Caco-2 (cell line): Measurements from ENCODE around the gene RTP4. TPM values are rescaled to one million over a fixed set of nuclear protein-coding genes. Genes with fewer than 3 reads are reported as not detected.

Experiments
- BruUV-seq: library from RNA; stranded (reverse); fragments of 400-500 nt; replicated peaks from 2 replicates; lab custom pipeline; 2021; lab: Mats Ljungman, UMichigan
- CTCF ChIA-PET: fragments of 300-600 bp; sonication (Branson Sonifier 250); formaldehyde crosslinking; loops from one replicate; lab custom pipeline; 2022; ENCODE audit warnings: antibody characterized with exemption; lab: Charles Lee
- POLR2A ChIA-PET: fragments of 300-600 bp; sonication (Branson Sonifier 250); formaldehyde crosslinking; loops from one replicate; lab custom pipeline; 2022; ENCODE audit warnings: antibody characterized with exemption; lab: Charles Lee
- DNase-seq, 2 experiments: peaks; one replicate each; pipeline versions ENCODE4 v3.0.0 to v3.0.0-alpha.2; 2020 to 2022
- H3K27me3 ChIP-seq: replicated peaks from 2 replicates; pipeline ENCODE4 v1.6.0; 2011; ENCODE audit warnings: low read length; ENCODE audit not compliant: control insufficient read depth, insufficient read depth
- H3K36me3 ChIP-seq: 2 replicates; pipeline ENCODE4 v1.5.1; 2011; ENCODE audit warnings: low read length; ENCODE audit not compliant: control insufficient read depth, insufficient read depth
- H3K4me1 ChIP-seq: fragments of 250-450 bp; sonication (Bioruptor Pico); 2 replicates; pipeline ENCODE4 v1.5.1; 2020; ENCODE audit warnings: mild to moderate bottlenecking
- H3K4me3 ChIP-seq: 2 replicates; pipeline ENCODE4 v1.5.1; 2011; ENCODE audit warnings: low read depth, mild to moderate bottlenecking, control low read depth, low read length
- H3K9me3 ChIP-seq: fragments of 250-450 bp; sonication (Bioruptor Pico); 2 replicates; pipeline ENCODE4 v1.5.1; 2020; ENCODE audit warnings: mild to moderate bottlenecking, moderate library complexity
- H3K27ac Mint-ChIP-seq: one replicate; pipeline ENCODE4 v1.8.0; 2022; ENCODE audit warnings: mixed read lengths; ENCODE audit not compliant: unreplicated experiment
- H3K27me3 Mint-ChIP-seq: one replicate; pipeline ENCODE4 v1.8.0; 2022; ENCODE audit warnings: mixed read lengths; ENCODE audit not compliant: insufficient read depth, unreplicated experiment
- H3K36me3 Mint-ChIP-seq: one replicate; pipeline ENCODE4 v1.8.0; 2022; ENCODE audit warnings: mild to moderate bottlenecking, mixed read lengths; ENCODE audit not compliant: insufficient read depth, unreplicated experiment
- H3K4me1 Mint-ChIP-seq: one replicate; pipeline ENCODE4 v1.8.0; 2022; ENCODE audit warnings: low read depth, mixed read lengths; ENCODE audit not compliant: unreplicated experiment
- H3K4me3 Mint-ChIP-seq: one replicate; pipeline ENCODE4 v1.8.0; 2022; ENCODE audit warnings: mild to moderate bottlenecking, moderate library complexity, mixed read lengths; ENCODE audit not compliant: unreplicated experiment
- H3K9me3 Mint-ChIP-seq: one replicate; pipeline ENCODE4 v1.8.0; 2022; ENCODE audit warnings: mixed read lengths; ENCODE audit not compliant: unreplicated experiment
- intact Hi-C: fragments of 100-400 bp; cut with micrococcal nuclease; formaldehyde crosslinking; loops from one replicate; pipeline ENCODE4 v1.10.0; 2022; ENCODE audit not compliant: unreplicated experiment
- total RNA-seq: library from RNA; stranded (reverse); gene quantifications from 2 replicates; pipeline ENCODE4 v1.2.3, GENCODE V29; 2022
- TF ChIP-seq, protein P1 (sequence below), 2 experiments: fragments of 200-600 bp in 1 of 2; IDR thresholded peaks; 1 replicate in 1 of 2; 2 replicates in 1 of 2; pipeline versions ENCODE4 v1.5.1 to v1.8.0; 2011 to 2022; ENCODE audit warnings: antibody characterized with exemption in 1 of 2, control low read depth in 1 of 2, inconsistent platforms in 1 of 2, low read depth in 1 of 2, low read length in 1 of 2, mild to moderate bottlenecking in 1 of 2, moderate library complexity in 1 of 2; ENCODE audit not compliant: insufficient read depth in 1 of 2, severe bottlenecking in 1 of 2, unreplicated experiment in 1 of 2

Gene RTP4
- total RNA-seq, 1 experiment from 2014 or later, result not detected

- Mint-ChIP-seq H3K4me3 (no peak overlapping the region), H3K27ac (no peak overlapping the region), H3K27me3 (no peaks in the 10 kb centered on the region), H3K4me1 (no peaks in the 10 kb centered on the region), H3K36me3 (no peaks in the 10 kb centered on the region), H3K9me3 (no peaks in the 10 kb centered on the region)
- POLR2A ChIA-PET, result no interaction called here
- intact Hi-C loops, result no loop called here
- CTCF ChIA-PET, result no interaction called here
- TF ChIP-seq, protein P1, sequence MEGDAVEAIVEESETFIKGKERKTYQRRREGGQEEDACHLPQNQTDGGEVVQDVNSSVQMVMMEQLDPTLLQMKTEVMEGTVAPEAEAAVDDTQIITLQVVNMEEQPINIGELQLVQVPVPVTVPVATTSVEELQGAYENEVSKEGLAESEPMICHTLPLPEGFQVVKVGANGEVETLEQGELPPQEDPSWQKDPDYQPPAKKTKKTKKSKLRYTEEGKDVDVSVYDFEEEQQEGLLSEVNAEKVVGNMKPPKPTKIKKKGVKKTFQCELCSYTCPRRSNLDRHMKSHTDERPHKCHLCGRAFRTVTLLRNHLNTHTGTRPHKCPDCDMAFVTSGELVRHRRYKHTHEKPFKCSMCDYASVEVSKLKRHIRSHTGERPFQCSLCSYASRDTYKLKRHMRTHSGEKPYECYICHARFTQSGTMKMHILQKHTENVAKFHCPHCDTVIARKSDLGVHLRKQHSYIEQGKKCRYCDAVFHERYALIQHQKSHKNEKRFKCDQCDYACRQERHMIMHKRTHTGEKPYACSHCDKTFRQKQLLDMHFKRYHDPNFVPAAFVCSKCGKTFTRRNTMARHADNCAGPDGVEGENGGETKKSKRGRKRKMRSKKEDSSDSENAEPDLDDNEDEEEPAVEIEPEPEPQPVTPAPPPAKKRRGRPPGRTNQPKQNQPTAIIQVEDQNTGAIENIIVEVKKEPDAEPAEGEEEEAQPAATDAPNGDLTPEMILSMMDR (IDR thresholded peaks at IDR 0.05; ENCODE audit: insufficient read depth in 1 of 2, low read depth in 1 of 2, low read length in 1 of 2, severe bottlenecking in 1 of 2, unreplicated experiment in 1 of 2), result no peak
- no peaks in the 10 kb centered on the region for H3K9me3 ChIP-seq
- no peaks in the 10 kb centered on the region for H3K27me3 ChIP-seq
- H3K4me1 ChIP-seq, result no peaks in the 10 kb centered on the region
- DNase-seq, result no peak
- no peaks in the 10 kb centered on the region for H3K36me3 ChIP-seq
- BruUV-seq, result no TSS peak
- no peak overlapping the region for H3K4me3 ChIP-seq
Observed at GRCh38 chr3:187360596-187360995, 7.6 kb upstream of the RTP4 start.

DNA sequence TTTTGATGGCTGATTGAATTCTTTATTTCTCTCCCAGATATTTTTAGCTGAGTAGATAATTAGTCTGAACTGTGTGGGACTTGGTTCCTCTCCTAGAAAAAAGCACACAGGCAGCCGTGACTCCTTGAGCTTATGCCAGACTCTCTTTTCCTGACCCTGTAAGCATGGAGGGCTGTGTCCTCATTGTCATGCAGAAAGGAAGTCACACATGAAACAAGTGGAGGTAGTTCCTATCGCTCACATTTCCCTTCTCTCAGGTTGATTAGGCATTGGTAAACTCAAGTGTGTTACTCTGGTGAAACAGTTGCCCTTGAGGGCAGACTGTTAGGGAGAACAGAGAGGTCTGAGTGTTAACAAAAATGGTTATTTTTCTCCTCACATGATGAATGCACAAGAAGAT is 6.3 kb upstream of the RTP4 start:
- Mint-ChIP-seq H3K9me3 (no peaks in the 10 kb centered on the region), H3K27ac (no peak overlapping the region), H3K4me3 (no peak overlapping the region), H3K27me3 (no peaks in the 10 kb centered on the region), H3K4me1 (no peaks in the 10 kb centered on the region), H3K36me3 (no peaks in the 10 kb centered on the region)
- Histone ChIP-seq H3K36me3 (no peaks in the 10 kb centered on the region), H3K4me3 (no peak overlapping the region), H3K27me3 (no peaks in the 10 kb centered on the region), H3K4me1 (no peaks in the 10 kb centered on the region), H3K9me3 (no peaks in the 10 kb centered on the region)
- BruUV-seq, result no TSS peak
- ChIA-PET POLR2A (no interaction called here), CTCF (interaction anchor here (1.8 kb wide), 1 partner anchor 42 kb away, joined by 4 read pairs; no protein-coding TSS in a partner anchor)
- DNase-seq, result no peak
- intact Hi-C loops, result no loop called here
- TF ChIP-seq, protein P1 (IDR thresholded peaks at IDR 0.05; ENCODE audit: insufficient read depth in 1 of 2, low read depth in 1 of 2, low read length in 1 of 2, severe bottlenecking in 1 of 2, unreplicated experiment in 1 of 2), result no peak

DNA sequence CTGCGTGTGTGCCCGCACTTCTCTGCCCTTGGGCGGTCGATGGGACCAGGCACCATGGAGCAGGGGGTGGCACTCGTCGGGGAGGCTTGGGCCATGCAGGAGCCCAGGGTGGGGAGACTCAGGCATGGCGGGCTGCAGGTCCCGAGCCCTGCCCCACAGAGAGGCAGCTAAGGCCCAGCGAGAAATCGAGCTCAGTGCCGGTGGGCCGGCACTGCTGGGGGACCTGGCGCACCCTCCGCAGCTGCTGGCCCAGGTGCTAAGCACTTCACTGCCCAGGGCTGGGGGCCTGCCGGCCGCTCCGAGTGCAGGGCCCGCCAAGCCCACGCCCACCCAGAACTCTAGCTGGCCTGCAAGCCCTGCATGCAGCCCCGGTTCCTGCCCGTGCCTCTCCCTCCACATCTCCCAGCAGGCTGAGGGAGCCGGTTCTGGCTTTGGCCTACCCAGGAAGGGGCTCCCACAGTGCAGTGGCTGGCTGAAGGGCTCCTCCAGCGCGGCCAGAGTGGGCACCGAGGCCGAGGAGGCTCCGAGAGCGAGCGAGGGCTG is 553 bp upstream of the RTP4 start:
- CTCF ChIA-PET, result no interaction called here
- no peak overlapping the region for H3K4me3 ChIP-seq

More for the DNA sequence above, 553 bp upstream of the RTP4 start:
- no peaks in the 10 kb centered on the region for H3K36me3 Mint-ChIP-seq
- intact Hi-C loops, result no loop called here
- H3K27ac Mint-ChIP-seq, result no peak overlapping the region
- no peak overlapping the region for H3K4me3 Mint-ChIP-seq
- H3K4me1 ChIP-seq, result no peaks in the 10 kb centered on the region
- DNase-seq, result no peak
- H3K27me3 Mint-ChIP-seq, result no peaks in the 10 kb centered on the region
- H3K36me3 ChIP-seq, result no peaks in the 10 kb centered on the region
- no peaks in the 10 kb centered on the region for H3K9me3 Mint-ChIP-seq
- H3K9me3 ChIP-seq, result no peaks in the 10 kb centered on the region
- no peaks in the 10 kb centered on the region for H3K4me1 Mint-ChIP-seq
- H3K27me3 ChIP-seq, result no peaks in the 10 kb centered on the region
- TF ChIP-seq, protein P1 (IDR thresholded peaks at IDR 0.05; ENCODE audit: insufficient read depth in 1 of 2, low read depth in 1 of 2, low read length in 1 of 2, severe bottlenecking in 1 of 2, unreplicated experiment in 1 of 2), result no peak
- POLR2A ChIA-PET, result no interaction called here
- BruUV-seq, result no TSS peak
